GM12864 (cell line): ENCODE measurements around the gene PTHLH.

Source experiments
- DNase-seq: peaks from one replicate; pipeline ENCODE4 v3.0.0-alpha.2; 2011; ENCODE audit warnings: low read depth
- H3K4me3 ChIP-seq: 2 replicates; pipeline ENCODE4 v1.5.1; 2011; ENCODE audit warnings: mild to moderate bottlenecking, low read depth, low read length, control low read depth
- TF ChIP-seq, protein P1 (sequence below): IDR thresholded peaks from 2 replicates; pipeline ENCODE4 v1.5.1; 2011; ENCODE audit warnings: low read depth, mild to moderate bottlenecking, moderate library complexity, low read length, control low read depth, inconsistent platforms; ENCODE audit errors: missing control alignments

PTHLH gene

DNA sequence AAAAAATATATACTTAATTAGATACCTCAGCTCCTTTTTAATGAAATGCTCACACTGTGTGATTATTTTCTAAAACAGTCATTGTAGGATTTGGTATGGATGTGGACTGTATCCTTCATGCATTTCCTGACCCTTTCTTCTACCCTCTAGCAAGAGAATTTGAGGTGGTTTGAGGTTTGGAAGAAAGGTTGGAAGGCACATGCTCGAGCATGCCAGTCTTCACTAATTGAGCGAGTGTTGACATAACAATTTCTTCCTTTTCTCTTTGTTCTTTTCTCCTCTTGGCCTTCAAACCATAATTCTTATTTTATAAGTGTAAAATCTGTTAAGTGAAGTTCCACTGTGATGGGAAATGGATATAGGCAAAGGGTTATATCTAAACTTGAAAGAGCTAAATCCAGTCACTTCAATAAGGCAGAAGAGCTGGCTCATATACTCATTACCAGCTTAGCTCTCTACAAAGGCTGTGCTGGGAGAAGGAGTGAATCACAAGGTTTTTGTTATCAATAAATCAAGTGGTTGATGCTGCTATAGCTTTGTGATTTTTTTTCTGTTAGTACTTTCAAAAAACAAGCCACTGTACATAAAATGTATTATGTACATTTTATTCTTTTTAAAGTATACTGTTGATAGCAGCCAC is 16.2 kb upstream of the PTHLH start:
- H3K4me3 ChIP-seq, result no peak overlapping the region
- TF ChIP-seq, protein P1, sequence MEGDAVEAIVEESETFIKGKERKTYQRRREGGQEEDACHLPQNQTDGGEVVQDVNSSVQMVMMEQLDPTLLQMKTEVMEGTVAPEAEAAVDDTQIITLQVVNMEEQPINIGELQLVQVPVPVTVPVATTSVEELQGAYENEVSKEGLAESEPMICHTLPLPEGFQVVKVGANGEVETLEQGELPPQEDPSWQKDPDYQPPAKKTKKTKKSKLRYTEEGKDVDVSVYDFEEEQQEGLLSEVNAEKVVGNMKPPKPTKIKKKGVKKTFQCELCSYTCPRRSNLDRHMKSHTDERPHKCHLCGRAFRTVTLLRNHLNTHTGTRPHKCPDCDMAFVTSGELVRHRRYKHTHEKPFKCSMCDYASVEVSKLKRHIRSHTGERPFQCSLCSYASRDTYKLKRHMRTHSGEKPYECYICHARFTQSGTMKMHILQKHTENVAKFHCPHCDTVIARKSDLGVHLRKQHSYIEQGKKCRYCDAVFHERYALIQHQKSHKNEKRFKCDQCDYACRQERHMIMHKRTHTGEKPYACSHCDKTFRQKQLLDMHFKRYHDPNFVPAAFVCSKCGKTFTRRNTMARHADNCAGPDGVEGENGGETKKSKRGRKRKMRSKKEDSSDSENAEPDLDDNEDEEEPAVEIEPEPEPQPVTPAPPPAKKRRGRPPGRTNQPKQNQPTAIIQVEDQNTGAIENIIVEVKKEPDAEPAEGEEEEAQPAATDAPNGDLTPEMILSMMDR, result no peak
- no peak for DNase-seq

DNA sequence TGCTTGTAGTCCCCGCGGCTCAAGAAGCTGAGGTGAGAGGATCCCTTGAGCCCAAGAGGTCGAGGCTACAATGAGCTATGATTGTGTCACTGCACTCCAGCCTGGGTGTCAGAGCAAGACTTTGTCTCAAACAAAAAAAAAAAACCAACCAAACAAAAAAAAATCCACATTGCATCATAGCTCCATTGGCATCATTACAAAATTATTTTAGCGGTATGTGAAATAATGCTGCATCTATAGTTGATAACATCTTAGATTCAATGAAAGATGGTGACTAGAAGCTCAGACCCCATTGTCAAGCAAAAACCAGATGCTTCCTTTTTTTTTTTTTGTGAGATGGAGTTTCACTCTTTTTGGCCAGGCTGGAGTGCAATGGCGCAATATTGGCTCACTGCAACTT is 14.8 kb upstream of the PTHLH start:
- DNase-seq, result no peak
- H3K4me3 ChIP-seq, result no peak overlapping the region
- TF ChIP-seq, protein P1, result no peak

DNA sequence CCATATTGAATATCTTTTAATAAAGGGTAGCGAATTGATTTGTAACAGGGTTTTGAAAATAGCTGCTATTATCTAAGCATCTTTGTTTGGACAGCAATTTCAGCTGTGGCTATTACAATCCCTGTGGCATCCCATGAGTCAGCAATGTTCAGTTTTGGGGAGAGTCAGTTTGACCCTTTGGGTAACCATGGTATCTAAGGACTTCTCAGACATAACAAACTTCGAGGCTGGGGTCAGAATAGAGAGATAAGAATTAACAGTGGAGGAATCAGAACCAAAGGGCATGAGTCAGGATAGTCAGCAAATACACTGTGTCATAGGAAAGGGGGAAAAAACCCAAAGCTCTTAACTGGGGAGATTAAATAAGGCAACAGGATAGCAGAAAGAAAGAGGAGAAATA is 11.7 kb upstream of the PTHLH start:
- no peak for DNase-seq
- no peak overlapping the region for H3K4me3 ChIP-seq

DNA sequence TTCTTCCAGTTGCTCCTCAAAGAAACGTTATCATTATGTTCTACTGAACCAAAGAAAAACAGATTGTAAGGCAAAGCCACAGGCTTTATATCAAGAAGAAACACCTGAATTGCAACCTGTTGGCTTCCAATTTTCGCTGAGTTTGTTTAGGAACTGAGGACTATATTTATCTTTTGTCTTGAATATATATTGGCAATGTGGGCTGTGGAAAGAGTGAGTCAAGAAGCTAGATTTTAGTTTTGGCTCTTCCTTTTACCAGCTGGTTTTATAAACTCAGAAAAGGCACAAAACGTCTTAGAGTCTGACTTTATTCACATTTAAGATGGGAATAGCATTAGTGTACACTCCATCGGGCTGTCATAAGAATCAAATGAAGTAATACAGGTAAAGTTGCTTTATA is 10.4 kb upstream of the PTHLH start:
- DNase-seq, result no peak
- TF ChIP-seq, protein P1, result no peak
- H3K4me3 ChIP-seq, result no peak overlapping the region

More for the DNA sequence above, 11.7 kb upstream of the PTHLH start:
- TF ChIP-seq, protein P1, result no peak

DNA sequence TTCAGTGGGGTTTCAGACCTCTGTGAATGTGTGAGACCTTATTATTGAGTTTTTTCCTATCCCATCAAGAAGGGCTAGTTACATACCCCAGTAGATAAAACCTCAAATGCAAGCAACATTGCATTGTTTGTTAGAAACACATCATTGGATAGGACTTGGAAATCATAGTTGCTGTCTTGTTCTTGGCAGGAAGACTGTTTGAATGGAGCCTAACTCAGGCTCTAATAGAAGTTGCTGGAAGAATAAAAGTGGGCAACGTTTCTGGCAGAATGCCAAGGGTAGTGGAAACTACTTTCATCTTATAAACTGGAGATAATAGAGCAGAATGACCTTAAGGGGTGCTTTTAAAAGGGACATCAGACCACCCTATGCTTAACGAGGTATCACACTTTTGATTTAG is 9.9 kb upstream of the PTHLH start:
- H3K4me3 ChIP-seq, result no peak overlapping the region
- TF ChIP-seq, protein P1, result no peak
- no peak for DNase-seq

DNA sequence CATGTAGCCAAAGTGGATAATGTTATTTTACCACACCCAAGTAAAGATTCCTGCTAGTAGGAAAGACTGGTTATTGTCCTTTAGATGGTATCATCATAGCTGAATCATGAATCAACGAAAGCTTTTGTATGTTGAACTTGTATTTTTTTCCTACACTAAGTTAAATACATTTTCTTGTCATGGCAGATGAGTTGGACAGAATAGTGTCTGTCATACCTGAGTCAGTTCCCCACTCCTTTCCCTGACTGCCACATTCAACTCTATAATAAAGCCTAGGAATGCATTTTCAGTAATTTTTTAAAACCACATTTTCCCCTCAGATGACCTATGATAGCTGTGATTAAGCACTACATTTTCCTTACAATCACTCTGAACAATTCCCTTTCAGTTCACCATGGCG is 9.3 kb upstream of the PTHLH start:
- DNase-seq, result no peak
- no peak overlapping the region for H3K4me3 ChIP-seq
- TF ChIP-seq, protein P1, result no peak

DNA sequence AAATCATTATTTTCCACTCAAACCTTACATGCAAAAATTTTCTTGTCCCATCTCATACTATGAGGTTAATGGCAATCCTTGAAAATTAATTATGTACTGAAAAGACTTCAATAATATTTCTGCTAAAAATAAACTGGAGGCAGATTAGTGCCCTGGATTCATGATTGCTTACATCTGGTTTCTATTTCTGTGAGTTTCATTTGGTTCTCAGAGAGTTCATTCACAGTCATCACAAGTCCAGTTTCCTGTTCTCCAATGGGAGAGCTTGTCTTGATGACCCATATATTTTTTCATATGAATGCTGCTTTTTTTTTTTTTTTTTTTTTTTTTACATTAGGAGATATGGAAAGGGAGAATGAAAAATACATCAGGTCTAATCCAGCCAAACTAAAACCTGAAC is 6.6 kb upstream of the PTHLH start:
- no peak overlapping the region for H3K4me3 ChIP-seq
- no peak for DNase-seq
- TF ChIP-seq, protein P1, result no peak
